Measurements from ENCODE around the gene TOMM34. TPM values are rescaled to one million over a fixed set of nuclear protein-coding genes. Genes with fewer than 3 reads are reported as not detected.

TOMM34 gene
- total RNA-seq, 2 donors from 2014 or later: 40.1 to 44.8 TPM

DNA sequence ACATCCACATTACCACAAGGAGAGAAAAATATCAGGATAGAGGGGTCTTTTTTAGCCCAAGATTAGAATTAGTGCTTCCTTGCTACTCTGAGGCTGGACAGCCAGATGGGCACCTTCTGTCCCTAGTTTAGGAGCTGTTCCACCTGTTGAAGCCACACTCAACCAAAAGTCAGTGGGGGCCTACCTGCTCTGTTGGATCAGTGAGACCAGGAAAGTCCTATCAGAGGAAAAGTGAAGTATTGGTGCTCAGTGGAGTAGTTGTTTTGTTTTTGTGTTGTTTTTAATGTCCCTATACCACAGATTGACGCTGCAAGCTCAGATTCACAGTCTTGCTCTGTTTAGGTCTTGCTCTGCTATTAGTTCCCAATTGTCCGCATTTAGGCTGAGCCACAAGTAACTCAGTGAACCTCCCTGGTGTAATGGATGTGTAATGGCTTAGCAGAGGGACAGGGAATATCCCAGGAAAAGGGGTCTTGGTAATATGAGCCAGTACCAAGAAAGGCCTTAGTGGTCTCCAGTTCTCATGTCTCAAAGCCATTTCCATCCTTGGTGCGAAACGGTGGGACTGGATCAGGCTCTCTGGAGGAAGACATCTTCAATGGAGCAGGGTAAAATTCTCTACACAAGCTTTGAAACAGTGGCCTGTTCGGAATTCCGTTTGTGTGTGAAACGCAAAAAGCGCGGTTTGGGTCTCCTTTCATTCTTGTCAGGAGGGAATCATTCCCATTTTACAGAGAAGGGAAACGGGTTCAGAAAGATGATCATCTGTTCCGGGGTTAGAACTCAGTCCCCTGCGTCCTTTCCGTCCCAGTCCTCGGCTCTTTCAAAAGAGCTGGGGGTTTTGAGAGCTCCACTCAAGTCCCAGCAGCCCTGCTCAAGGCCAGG lies 51.0 kb downstream of the TOMM34 start:
- Mint-ChIP-seq H3K4me3 (peak overlapping the region; percentile 85), H3K9me3 (no peaks in the 10 kb centered on the region), H3K36me3 (ENCODE audit: low read depth) (peaks cover 68% of the 10 kb centered on the region), H3K4me1 (peaks cover 14% of the 10 kb centered on the region), H3K27me3 (no peaks in the 10 kb centered on the region), H3K27ac (peak overlapping the region; percentile 82)
- ATAC-seq (replicated peaks): no peak

- no peak overlapping the region for H3K4me3 Mint-ChIP-seq
- peaks cover 16% of the 10 kb centered on the region for H3K4me1 Mint-ChIP-seq
- H3K27me3 Mint-ChIP-seq: no peaks in the 10 kb centered on the region
- H3K9me3 Mint-ChIP-seq: no peaks in the 10 kb centered on the region
- H3K36me3 Mint-ChIP-seq (ENCODE audit: low read depth): peaks cover 93% of the 10 kb centered on the region
- peak overlapping the region; percentile 58 for H3K27ac Mint-ChIP-seq
- ATAC-seq (replicated peaks): no peak
Measured at GRCh38 chr20:44904377-44904776, 55.8 kb downstream of the TOMM34 start.

- ATAC-seq (replicated peaks): peak; percentile 51
- Mint-ChIP-seq H3K36me3 (ENCODE audit: low read depth) (peaks cover 88% of the 10 kb centered on the region), H3K9me3 (no peaks in the 10 kb centered on the region), H3K27ac (peak overlapping the region; percentile 1), H3K4me1 (peaks cover 15% of the 10 kb centered on the region), H3K27me3 (no peaks in the 10 kb centered on the region), H3K4me3 (no peak overlapping the region)
Measured at GRCh38 chr20:44901974-44902373, 58.2 kb downstream of the TOMM34 start.

- no peaks in the 10 kb centered on the region for H3K27me3 Mint-ChIP-seq
- H3K4me1 Mint-ChIP-seq: peaks cover 27% of the 10 kb centered on the region
- H3K4me3 Mint-ChIP-seq: peak overlapping the region; percentile 62
- no peaks in the 10 kb centered on the region for H3K9me3 Mint-ChIP-seq
- ATAC-seq (replicated peaks): peak; percentile 87
- H3K36me3 Mint-ChIP-seq (ENCODE audit: low read depth): peaks cover 81% of the 10 kb centered on the region
- H3K27ac Mint-ChIP-seq: peak overlapping the region; percentile 91
Measured at GRCh38 chr20:44900231-44900854, 59.9 kb downstream of the TOMM34 start.

DNA sequence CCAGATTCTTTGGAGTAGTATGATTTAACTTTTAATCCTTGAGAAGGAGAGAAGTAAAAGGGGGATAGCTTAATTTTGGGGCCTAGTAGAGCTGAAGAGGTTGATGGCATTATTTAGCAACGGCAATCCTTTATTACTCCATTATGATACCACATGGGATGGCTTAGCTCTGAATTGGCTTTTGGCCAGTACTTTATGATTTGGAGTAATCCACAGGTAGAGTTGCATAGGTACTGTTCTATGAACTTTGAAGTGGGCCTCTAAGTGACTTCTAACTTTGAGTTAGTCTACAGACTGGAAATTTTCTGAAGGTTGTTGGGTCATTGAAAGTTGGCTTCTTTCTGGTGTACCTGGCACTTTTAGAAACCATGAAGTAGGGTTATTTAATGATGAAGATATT lies 63.1 kb downstream of the TOMM34 start:
- no peaks in the 10 kb centered on the region for H3K9me3 Mint-ChIP-seq
- peaks cover 78% of the 10 kb centered on the region for H3K36me3 Mint-ChIP-seq (ENCODE audit: low read depth)
- H3K4me3 Mint-ChIP-seq: peak overlapping the region; percentile 33
- H3K4me1 Mint-ChIP-seq: peaks cover 42% of the 10 kb centered on the region
- peak overlapping the region; percentile 65 for H3K27ac Mint-ChIP-seq
- no peaks in the 10 kb centered on the region for H3K27me3 Mint-ChIP-seq
- ATAC-seq (replicated peaks): no peak

- Mint-ChIP-seq H3K4me1 (peaks cover 47% of the 10 kb centered on the region), H3K27ac (peak overlapping the region; percentile 65), H3K36me3 (ENCODE audit: low read depth) (peaks cover 78% of the 10 kb centered on the region), H3K4me3 (peak overlapping the region; percentile 33), H3K27me3 (no peaks in the 10 kb centered on the region), H3K9me3 (no peaks in the 10 kb centered on the region)
- no peak for ATAC-seq (replicated peaks)
Measured at GRCh38 chr20:44896583-44896982, 63.6 kb downstream of the TOMM34 start.

DNA sequence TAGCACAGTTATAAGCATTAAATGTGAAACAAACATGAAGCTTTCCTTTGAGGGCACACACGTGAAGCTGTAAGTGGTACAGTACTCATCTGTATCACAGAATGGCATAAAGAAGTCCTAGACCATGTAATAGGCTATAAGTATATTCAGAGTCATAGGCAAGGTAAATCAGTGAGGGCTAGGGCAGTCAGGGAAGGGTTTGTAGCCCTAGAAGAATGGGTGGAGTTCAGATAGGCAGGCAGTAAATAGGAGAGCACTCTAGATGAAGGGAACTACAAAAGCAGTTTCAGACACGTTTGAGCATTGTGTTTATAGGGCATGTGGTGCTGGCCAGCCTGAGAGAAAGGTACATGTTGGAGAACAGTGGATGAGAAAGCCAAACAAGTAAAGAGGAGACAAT lies 65.2 kb downstream of the TOMM34 start:
- H3K36me3 Mint-ChIP-seq (ENCODE audit: low read depth): peaks cover 74% of the 10 kb centered on the region
- H3K9me3 Mint-ChIP-seq: no peaks in the 10 kb centered on the region
- H3K4me3 Mint-ChIP-seq: peak overlapping the region; percentile 33
- peak overlapping the region; percentile 65 for H3K27ac Mint-ChIP-seq
- peaks cover 43% of the 10 kb centered on the region for H3K4me1 Mint-ChIP-seq
- ATAC-seq (replicated peaks): peak; percentile 6
- no peaks in the 10 kb centered on the region for H3K27me3 Mint-ChIP-seq

Other genes with a start within 250 kb of the TOMM34 start
- not detected for gene CCN5, start 245.0 kb downstream of the TOMM34 start, total RNA-seq
- gene KCNK15, start 214.5 kb downstream of the TOMM34 start, total RNA-seq: under 1 TPM; 0.09 to 0.11 TPM
- under 1 TPM in 1 of 2 donors, not detected in 1; 0.13 TPM for gene RIMS4, start 149.9 kb downstream of the TOMM34 start, total RNA-seq
- 100 to 1,000 TPM; 130 to 236 TPM for gene YWHAB, start 74.7 kb downstream of the TOMM34 start, total RNA-seq
- 10 to 100 TPM; 49.3 to 85.9 TPM for gene PABPC1L, start 50.3 kb downstream of the TOMM34 start, total RNA-seq
- gene STK4, start 6.1 kb upstream of the TOMM34 start, total RNA-seq: 100 to 1,000 TPM; 168 to 215 TPM
- under 1 TPM; 0.15 to 0.24 TPM for gene KCNS1, start 140.7 kb upstream of the TOMM34 start, total RNA-seq
- 1 to 10 TPM in 1 of 2 donors, not detected in 1; 5.4 TPM for gene WFDC5, start 154.8 kb upstream of the TOMM34 start, total RNA-seq
- not detected for gene WFDC12, start 164.1 kb upstream of the TOMM34 start, total RNA-seq
- not detected for gene PI3, start 214.5 kb upstream of the TOMM34 start, total RNA-seq
- gene SEMG1, start 246.6 kb upstream of the TOMM34 start, total RNA-seq: not detected